ENCODE measurements around the gene NCOR2.

The NCOR2 gene

DNA sequence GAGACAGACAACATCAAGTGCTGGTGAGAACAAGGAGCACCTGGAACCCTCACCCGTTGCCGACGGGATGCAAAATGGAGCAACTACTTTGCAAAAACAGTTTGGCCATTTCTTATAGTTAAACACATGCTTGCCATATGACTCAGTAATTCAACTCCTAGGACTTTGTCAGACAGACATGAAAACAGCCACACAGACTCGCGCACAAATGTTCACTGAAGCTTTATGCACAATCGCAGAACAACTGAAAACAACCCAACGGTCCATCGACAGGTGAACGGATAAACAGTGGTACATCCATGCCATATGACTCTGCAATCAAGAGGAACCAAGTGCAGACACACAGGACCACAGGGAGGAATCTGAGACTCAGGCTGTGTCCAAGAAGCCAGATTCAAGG is 30.8 kb downstream of the NCOR2 start:
- CTCF ChIA-PET: no interaction called here
- no peak for TF ChIP-seq FOXM1 (IDR thresholded peaks at IDR 0.05; ENCODE audit: borderline replicate concordance)
- TF ChIP-seq FOXA1 (IDR thresholded peaks at IDR 0.05): no peak
- no peak for TF ChIP-seq SP1 (IDR thresholded peaks at IDR 0.05)
- DNase-seq (ENCODE audit: extremely low spot score): no peak
- POLR2A ChIA-PET: no interaction called here

DNA sequence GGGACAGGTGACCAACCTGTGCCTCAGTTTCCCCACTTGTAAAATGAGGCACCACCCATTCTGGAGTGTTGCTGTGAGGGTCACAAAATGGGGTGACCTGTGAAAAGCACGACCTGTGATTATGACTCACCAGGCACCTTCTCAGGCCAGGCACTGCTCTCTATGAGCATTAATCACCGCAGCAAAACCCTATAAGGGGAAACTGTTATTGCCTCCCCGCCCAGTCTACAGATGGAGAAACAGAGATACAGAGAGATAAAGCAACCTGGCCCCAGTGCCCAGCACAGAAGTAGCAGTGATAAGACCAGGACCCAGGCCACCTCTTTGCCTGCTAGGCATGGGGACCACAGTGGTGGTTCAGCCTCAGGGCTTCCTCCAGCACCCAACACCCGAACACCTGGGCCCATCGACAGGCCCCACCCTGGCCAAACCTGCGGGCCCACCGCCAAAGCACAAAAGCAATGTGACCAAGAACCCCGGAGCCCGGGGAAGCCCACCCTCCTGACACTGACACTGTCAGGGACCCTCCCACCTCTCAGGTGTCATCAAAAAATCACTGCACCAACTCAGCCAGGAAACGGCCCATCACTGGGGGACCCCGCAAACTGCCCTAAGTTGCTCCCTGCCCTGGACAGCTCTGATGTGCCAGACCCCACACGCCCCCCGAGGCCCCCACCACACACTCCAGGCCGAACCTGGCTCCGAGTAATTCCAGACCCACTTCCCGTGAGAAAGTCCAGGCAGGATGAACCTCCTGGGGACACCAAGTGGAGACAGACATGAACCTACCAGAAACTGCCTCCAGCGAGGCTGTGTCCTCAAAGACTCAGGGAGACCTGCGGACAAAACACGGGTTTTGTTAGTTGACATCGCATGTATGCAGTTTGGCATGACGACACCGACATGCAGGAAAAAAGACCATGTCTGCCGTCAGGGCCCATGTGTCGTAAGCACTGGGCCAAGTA is 32.4 kb downstream of the NCOR2 start:
- DNase-seq (ENCODE audit: extremely low spot score): no peak
- TF ChIP-seq HDGF (IDR thresholded peaks at IDR 0.05; ENCODE audit: borderline replicate concordance): no peak
- no peak for TF ChIP-seq BHLHE40 (IDR thresholded peaks at IDR 0.05; ENCODE audit: borderline replicate concordance)
- TF ChIP-seq FOXK2 (IDR thresholded peaks at IDR 0.05): no peak
- no peak for TF ChIP-seq FOXA1 (IDR thresholded peaks at IDR 0.05)
- TF ChIP-seq CTBP1 (IDR thresholded peaks at IDR 0.05; ENCODE audit: borderline replicate concordance): no peak
- TF ChIP-seq, protein P1, sequence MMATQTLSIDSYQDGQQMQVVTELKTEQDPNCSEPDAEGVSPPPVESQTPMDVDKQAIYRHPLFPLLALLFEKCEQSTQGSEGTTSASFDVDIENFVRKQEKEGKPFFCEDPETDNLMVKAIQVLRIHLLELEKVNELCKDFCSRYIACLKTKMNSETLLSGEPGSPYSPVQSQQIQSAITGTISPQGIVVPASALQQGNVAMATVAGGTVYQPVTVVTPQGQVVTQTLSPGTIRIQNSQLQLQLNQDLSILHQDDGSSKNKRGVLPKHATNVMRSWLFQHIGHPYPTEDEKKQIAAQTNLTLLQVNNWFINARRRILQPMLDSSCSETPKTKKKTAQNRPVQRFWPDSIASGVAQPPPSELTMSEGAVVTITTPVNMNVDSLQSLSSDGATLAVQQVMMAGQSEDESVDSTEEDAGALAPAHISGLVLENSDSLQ (IDR thresholded peaks at IDR 0.05): no peak
- no peak for TF ChIP-seq SP1 (IDR thresholded peaks at IDR 0.05)
- CTCF ChIA-PET: no interaction called here
- POLR2A ChIA-PET: no interaction called here

DNA sequence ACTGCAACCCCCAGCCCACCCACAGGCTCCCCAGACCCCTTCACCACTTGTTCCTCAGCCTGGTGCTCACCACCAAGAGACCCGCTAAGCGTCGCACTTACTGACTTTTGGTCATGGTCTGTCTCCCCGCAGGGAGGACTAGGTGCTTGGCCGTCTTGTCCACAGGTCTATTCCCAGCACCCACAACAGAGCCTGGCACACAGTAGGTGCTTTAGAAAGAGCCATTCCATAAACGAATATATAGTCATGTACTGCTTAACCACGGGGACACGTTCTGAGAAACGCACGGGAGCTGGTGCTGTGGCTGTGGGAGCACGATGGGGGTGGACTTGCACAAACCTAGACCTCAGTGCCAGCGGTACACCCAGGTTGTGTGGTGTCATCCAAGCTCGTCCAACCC is 34.0 kb downstream of the NCOR2 start:
- ChIA-PET POLR2A (no interaction called here), CTCF (no interaction called here)
- no peak for TF ChIP-seq TARDBP (IDR thresholded peaks at IDR 0.05)
- no peak for TF ChIP-seq SUZ12 (IDR thresholded peaks at IDR 0.05)
- no peak for TF ChIP-seq SP1 (IDR thresholded peaks at IDR 0.05)
- TF ChIP-seq FOXM1 (IDR thresholded peaks at IDR 0.05; ENCODE audit: borderline replicate concordance): no peak
- no peak for TF ChIP-seq NFRKB (IDR thresholded peaks at IDR 0.05)
- TF ChIP-seq ZNF384 (IDR thresholded peaks at IDR 0.05): no peak
- no peak for TF ChIP-seq LEF1 (IDR thresholded peaks at IDR 0.05; ENCODE audit: borderline replicate concordance)
- TF ChIP-seq ARNT (IDR thresholded peaks at IDR 0.05): no peak
- no peak for TF ChIP-seq L3MBTL2 (conservative IDR thresholded peaks at IDR 0.05)
- no peak for TF ChIP-seq HDGF (IDR thresholded peaks at IDR 0.05; ENCODE audit: borderline replicate concordance)
- no peak for TF ChIP-seq BHLHE40 (IDR thresholded peaks at IDR 0.05; ENCODE audit: borderline replicate concordance)
- no peak for TF ChIP-seq FOXK2 (IDR thresholded peaks at IDR 0.05)
- no peak for TF ChIP-seq FOXA1 (IDR thresholded peaks at IDR 0.05)
- TF ChIP-seq CTBP1 (IDR thresholded peaks at IDR 0.05; ENCODE audit: borderline replicate concordance): no peak
- TF ChIP-seq, protein P1 (IDR thresholded peaks at IDR 0.05): no peak
- TF ChIP-seq ELF4 (IDR thresholded peaks at IDR 0.05): no peak
- DNase-seq (ENCODE audit: extremely low spot score): no peak

DNA sequence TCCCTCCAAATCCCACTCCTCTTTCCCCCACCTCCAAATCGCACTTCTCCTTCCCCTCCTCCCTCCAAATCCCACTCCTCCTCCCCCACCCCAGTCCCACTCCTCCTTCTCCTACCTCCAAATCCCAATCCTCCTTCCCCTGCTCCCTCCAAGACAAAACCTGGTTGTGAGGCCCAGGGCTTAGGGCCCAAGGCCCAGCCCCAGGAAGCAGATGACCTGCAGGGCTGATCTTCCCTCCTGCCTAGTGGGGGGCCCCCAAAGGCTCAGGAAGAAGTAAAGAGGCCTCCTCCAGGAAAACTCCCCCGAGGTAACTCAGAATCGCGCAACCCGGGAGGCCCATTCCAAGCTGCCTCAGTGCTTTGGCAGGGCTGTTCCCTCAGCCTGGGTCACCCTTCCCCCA is 34.4 kb downstream of the NCOR2 start:
- DNase-seq (ENCODE audit: extremely low spot score): no peak
- TF ChIP-seq, protein P1 (IDR thresholded peaks at IDR 0.05): no peak
- TF ChIP-seq ARNT (IDR thresholded peaks at IDR 0.05) (no peak), FOXK2 (IDR thresholded peaks at IDR 0.05) (no peak), BHLHE40 (IDR thresholded peaks at IDR 0.05; ENCODE audit: borderline replicate concordance) (no peak), CTBP1 (IDR thresholded peaks at IDR 0.05; ENCODE audit: borderline replicate concordance) (no peak), FOXM1 (IDR thresholded peaks at IDR 0.05; ENCODE audit: borderline replicate concordance) (no peak), SP1 (IDR thresholded peaks at IDR 0.05) (no peak), SUZ12 (IDR thresholded peaks at IDR 0.05) (no peak), ELF4 (IDR thresholded peaks at IDR 0.05) (no peak), FOXA1 (IDR thresholded peaks at IDR 0.05) (no peak), NFRKB (IDR thresholded peaks at IDR 0.05) (no peak), HDGF (IDR thresholded peaks at IDR 0.05; ENCODE audit: borderline replicate concordance) (no peak), L3MBTL2 (conservative IDR thresholded peaks at IDR 0.05) (no peak), LEF1 (IDR thresholded peaks at IDR 0.05; ENCODE audit: borderline replicate concordance) (no peak), TARDBP (IDR thresholded peaks at IDR 0.05) (no peak)
- ChIA-PET CTCF (no interaction called here), POLR2A (no interaction called here)

DNA sequence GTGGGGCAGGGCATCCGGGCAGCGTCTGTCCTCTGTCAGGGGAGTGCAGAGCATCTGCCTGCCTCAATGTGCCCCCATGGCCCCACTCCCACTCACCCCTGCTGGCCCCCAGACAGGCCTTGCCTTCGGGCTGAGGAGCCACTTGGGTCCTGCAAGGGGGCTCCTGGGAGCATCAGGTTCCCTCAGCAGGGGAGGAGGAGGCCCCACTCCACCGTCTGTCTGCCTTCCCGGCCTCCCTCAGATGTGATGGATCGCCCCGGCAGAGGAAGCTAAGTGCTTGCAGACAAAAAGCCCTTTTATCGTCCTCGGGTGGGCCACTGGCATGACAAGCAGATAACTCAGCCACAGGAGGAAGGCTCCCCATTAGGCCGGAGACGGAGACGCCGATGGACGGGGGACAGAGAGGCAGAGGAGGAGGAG is 35.1 kb downstream of the NCOR2 start:
- no peak for DNase-seq (ENCODE audit: extremely low spot score)
- CTCF ChIA-PET: no interaction called here
- no peak for TF ChIP-seq ARNT (IDR thresholded peaks at IDR 0.05)
- TF ChIP-seq ELF4 (IDR thresholded peaks at IDR 0.05): no peak
- no peak for TF ChIP-seq LEF1 (IDR thresholded peaks at IDR 0.05; ENCODE audit: borderline replicate concordance)
- no peak for TF ChIP-seq BHLHE40 (IDR thresholded peaks at IDR 0.05; ENCODE audit: borderline replicate concordance)
- TF ChIP-seq HDGF (IDR thresholded peaks at IDR 0.05; ENCODE audit: borderline replicate concordance): no peak
- TF ChIP-seq FOXA1 (IDR thresholded peaks at IDR 0.05): no peak
- no peak for TF ChIP-seq SUZ12 (IDR thresholded peaks at IDR 0.05)
- no peak for TF ChIP-seq SP1 (IDR thresholded peaks at IDR 0.05)

GRCh38 chr12:124531906-124532305 is 35.5 kb downstream of the NCOR2 start:
- ChIA-PET POLR2A (no interaction called here), CTCF (no interaction called here)
- no peak for DNase-seq (ENCODE audit: extremely low spot score)

More for the DNA sequence above, 35.1 kb downstream of the NCOR2 start:
- POLR2A ChIA-PET: no interaction called here

More at GRCh38 chr12:124531906-124532305, 35.5 kb downstream of the NCOR2 start:
- TF ChIP-seq TARDBP (IDR thresholded peaks at IDR 0.05) (no peak), HDGF (IDR thresholded peaks at IDR 0.05; ENCODE audit: borderline replicate concordance) (no peak), CTBP1 (IDR thresholded peaks at IDR 0.05; ENCODE audit: borderline replicate concordance) (no peak), L3MBTL2 (conservative IDR thresholded peaks at IDR 0.05) (no peak), ARNT (IDR thresholded peaks at IDR 0.05) (no peak), SUZ12 (IDR thresholded peaks at IDR 0.05) (no peak), BHLHE40 (IDR thresholded peaks at IDR 0.05; ENCODE audit: borderline replicate concordance) (no peak)
- TF ChIP-seq, protein P1 (IDR thresholded peaks at IDR 0.05): no peak
